Vagina (tissue), 2 donors: ENCODE measurements around the gene TERB1.

Experiments
- POLR2A ChIP-seq, 2 donors: fragments of 450-650 bp; IDR thresholded peaks; one replicate each; pipeline ENCODE4 v1.6.1; 2017; ENCODE audit warnings: antibody characterized with exemption in 2 of 2, mild to moderate bottlenecking in 2 of 2, moderate library complexity in 2 of 2
- POLR2AphosphoS5 ChIP-seq, 2 donors: sonication (generic); formaldehyde crosslinking; IDR thresholded peaks; one replicate each; pipeline ENCODE4 v1.9.0; 2017; ENCODE audit warnings: antibody characterized with exemption in 2 of 2, mild to moderate bottlenecking in 2 of 2, low read depth in 1 of 2; ENCODE audit not compliant: insufficient read depth in 1 of 2
- TF ChIP-seq, protein P1 (sequence below), 3 experiments: fragments of 450-650 bp in 2 of 3; fragments of 200-600 bp in 1 of 3; sonication (generic) in 1 of 3; IDR thresholded peaks; one replicate each; pipeline ENCODE4 v1.5.1; 2017 to 2019; ENCODE audit warnings: antibody characterized with exemption in 3 of 3, mild to moderate bottlenecking in 2 of 3, moderate library complexity in 2 of 3

DNA sequence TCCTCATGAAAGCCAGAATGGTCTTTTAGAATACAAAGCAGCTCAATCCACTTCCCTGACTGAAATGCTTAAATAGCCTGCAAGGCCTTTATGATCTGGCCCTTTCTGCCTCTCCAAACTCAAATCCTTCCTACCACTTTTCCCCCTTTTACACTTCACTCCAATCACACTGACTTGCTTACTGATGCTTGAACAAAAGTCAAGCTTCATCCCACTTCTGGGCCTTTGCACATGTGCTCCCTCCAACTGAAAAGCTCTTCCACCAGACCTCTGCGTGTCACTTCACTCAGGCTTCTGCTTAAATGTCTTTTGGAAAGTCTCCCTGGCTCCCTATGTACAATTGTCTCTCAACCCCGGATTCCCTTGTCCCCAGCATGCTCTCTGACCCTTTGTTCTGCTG, 13.3 kb upstream of the TERB1 start:
- TF ChIP-seq, protein P1, sequence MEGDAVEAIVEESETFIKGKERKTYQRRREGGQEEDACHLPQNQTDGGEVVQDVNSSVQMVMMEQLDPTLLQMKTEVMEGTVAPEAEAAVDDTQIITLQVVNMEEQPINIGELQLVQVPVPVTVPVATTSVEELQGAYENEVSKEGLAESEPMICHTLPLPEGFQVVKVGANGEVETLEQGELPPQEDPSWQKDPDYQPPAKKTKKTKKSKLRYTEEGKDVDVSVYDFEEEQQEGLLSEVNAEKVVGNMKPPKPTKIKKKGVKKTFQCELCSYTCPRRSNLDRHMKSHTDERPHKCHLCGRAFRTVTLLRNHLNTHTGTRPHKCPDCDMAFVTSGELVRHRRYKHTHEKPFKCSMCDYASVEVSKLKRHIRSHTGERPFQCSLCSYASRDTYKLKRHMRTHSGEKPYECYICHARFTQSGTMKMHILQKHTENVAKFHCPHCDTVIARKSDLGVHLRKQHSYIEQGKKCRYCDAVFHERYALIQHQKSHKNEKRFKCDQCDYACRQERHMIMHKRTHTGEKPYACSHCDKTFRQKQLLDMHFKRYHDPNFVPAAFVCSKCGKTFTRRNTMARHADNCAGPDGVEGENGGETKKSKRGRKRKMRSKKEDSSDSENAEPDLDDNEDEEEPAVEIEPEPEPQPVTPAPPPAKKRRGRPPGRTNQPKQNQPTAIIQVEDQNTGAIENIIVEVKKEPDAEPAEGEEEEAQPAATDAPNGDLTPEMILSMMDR (IDR thresholded peaks at IDR 0.05): no peak
- TF ChIP-seq POLR2A (IDR thresholded peaks at IDR 0.05) (no peak), POLR2AphosphoS5 (IDR thresholded peaks at IDR 0.05; ENCODE audit: insufficient read depth in 1 of 2, low read depth in 1 of 2) (no peak)
